LHCN-M2 (cell line): ENCODE results near the gene MRPL2. TPM values are rescaled to one million over a fixed set of nuclear protein-coding genes. Genes with fewer than 3 reads are reported as not detected.

ENCODE experiments used
- DNase-seq: peaks from one replicate; pipeline ENCODE4 v3.0.0-alpha.2; 2012; ENCODE audit warnings: low read depth
- total RNA-seq: library from RNA; depleted of rRNA; stranded (reverse); fragments of >200 nt; gene quantifications from 2 replicates; pipeline ENCODE4 v1.2.3, GENCODE V29; 2014; rRNA removed

MRPL2 gene
- total RNA-seq, 1 experiment from 2014 or later, result 19.4 TPM

- DNase-seq, result peak; percentile 68
Measured at GRCh38 chr6:43021270-43022047, 37.8 kb downstream of the MRPL2 start, which contains the start of gene RRP36. RRP36 (plus strand) TSS chr6:43021623; CDS start chr6:43021655, 32 bp downstream.

DNA sequence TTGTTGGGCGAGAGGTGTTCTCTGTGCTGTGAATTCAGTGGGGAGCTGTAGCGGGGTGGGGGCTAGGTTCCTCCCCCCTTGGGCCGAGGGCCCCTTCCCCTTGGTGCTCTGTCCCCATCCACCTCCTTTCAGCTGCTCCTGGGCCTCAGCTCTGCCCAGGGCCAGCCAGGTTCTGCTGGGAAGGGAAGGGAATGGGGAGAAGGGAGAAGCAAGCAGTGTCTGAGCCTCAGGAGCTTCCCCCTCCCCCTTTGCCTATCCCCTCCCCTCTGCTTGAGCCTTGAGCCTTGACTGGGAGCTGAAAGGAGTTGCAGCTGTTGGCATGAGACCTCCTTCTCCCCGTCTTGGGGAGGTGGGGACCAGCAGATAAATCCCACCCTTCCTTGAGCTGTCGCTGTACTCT, 38.4 kb downstream of the MRPL2 start:
- DNase-seq, result peak; percentile 45

GRCh38 chr6:43020052-43020705, 39.1 kb downstream of the MRPL2 start:
- DNase-seq, result no peak

DNA sequence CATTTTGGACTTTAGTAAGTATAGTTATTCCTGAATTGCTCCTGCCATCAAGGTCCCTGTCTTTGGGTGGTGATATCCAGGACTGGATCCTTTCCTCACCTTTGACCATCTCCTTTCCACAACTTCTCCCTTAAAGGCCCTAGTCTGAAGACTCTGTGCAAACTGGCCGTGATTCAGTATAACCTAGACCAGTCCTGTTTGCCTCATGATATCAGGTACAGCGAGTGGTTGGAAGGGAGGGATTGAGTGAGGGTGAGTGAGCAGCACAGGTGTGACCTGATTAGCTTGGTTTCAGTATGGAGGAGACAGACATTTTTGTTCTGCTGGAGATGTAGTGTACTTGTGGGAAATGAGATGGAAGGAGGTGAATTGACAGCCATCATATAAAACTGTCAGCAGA, 40.1 kb downstream of the MRPL2 start:
- no peak for DNase-seq

DNA sequence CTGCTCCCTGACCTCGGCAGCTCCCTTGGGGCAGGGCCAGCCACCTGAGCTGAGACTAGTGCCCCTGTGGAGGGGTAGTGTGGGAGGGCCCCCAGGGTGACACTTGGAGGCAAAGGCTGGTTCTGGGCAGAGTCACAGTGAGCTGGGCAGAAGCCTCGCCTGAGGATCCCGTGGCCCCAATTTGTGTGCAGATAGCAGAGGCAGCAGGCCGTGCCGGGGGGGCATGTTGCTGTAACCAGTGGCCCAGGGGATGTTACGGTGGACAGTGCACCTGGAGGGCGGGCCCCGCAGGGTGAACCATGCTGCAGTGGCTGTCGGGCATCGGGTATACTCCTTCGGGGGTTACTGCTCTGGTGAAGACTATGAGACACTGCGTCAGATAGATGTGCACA, 42.3 kb downstream of the MRPL2 start:
- DNase-seq, result no peak

DNA sequence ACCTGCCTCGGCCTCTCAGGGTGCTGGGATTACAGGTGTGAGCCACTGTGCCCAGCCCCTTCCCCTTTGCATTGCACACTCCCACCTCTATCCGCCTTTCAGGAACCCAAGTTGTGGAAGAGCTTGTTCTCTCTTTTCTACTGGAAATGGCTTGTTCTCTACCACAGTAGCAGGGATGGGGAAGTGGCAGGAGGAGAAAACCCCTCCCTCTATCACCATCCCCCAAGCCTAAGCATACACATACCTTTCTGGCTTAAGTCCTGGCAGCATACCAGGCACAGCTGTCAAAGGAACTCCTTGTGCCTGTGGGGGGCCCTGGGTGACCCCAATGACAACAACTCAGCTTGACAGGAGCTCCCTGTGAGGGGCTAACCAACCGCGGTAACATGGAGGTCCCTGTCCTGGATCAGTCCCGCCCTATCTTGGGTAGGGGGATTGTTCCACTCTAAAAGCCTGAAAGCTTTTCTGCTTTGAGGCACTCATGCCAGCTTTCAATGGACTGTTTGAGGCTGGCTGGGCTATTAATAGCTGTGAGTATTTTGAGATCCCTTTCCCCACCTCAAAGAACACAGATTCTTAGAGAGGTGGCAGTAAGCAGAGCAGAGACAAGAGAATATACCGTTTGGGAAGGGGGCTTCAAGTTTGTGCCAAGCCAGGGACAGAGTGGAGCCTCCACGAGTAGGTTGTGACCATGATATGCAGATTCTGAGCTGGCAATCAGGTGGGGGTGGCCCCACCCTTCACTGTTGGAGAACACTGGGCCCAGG, 42.9 kb downstream of the MRPL2 start:
- no peak for DNase-seq

- peak; percentile 26 for DNase-seq
Measured at GRCh38 chr6:43014434-43014909, 44.8 kb downstream of the MRPL2 start.

DNA sequence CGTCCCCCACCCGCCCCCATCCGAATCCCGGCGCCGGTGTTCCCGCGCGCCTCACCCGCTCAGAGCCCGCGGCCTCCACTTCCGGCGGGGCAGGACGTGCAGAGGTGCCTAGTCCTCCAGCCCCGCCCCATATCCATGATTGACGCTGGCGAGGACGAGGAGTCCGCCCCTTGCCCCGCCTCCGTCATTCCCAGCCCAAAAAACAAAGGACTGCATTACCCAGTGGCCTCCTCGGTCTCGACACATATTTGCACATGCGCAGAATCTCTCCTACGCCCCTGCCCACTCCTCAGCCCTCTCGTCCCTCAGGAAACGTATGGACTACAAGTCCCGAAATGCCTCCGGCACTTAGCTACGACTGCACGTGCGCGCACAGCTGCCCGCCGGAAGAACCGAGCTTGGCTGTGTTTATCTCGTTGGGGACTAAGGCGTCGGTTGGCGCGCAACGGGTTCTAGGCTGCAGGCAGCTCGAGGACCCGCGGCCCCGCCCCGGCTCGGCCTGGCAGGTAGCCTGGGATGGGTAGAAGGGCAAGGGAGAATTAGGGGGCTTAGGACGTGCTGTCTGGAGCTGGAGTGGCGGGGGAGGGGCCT, 45.3 kb downstream of the MRPL2 start, which contains the start of the genes KLHDC3 and MEA1:
Gene KLHDC3 (plus strand): TSS at position 407 of the 591 bp plus-strand sequence. CDS start 2,944 bp downstream, outside the sequence.
Gene MEA1 (minus strand): TSS at position 104 of the 591 bp plus-strand sequence. CDS start 133 bp downstream, outside the sequence.
- DNase-seq, result peak; percentile 100

DNA sequence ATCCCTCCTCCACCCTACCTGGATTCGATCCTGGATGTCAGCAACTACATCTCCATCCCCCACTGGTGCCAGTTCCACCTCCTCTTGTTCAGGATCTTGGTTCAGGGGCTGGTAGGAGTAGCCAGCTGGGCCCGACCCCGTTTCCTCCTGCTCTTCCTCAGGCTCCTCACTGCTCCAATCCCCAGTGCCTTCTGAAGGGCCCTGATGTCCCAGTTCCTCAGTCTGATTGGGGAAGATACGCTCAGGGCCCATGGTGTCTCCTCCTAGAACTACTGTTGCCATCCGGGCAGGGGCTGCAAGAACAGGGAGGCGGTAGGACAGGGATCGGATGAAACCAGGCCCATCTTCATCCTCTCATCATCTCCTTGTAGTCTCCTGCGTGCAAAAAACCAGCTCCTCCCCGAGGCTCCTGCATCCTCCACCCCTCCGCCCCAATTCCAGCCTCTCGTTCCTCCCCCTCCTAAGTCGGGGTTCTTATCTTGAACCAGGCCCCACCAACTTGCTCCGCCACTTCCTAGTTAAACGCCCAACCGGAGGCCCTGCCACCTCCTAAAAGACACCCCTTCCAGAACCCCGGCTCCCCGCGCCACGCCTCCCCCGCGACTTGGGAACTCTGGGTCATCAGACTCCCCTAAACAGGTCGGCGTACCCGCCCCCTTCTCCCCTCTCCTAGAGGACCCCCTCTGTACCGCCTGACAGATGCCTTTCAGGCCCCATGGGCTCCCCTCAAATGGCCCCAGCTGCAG, 46.0 kb downstream of the MRPL2 start:
- DNase-seq, result no peak

GRCh38 chr6:43012364-43012763, 46.9 kb downstream of the MRPL2 start:
- DNase-seq, result no peak

DNA sequence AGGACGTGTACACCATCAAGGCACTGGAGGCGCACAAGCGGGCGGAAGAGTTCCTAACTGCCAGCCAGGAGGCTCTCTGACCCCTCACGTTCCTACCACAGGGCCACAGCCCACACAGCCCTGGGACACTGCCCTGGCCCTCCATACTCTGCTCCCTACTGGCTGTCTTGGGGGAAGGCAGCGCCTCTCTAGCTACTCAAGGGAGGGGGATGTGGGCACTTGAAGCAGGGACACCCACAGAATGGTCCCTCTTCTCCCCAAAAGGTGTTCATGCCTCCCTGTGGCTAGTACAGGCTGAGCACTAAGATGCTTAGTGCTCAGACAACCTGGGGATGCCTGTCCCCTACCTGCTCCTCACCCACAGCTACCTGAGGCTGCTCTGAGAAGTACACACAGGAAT, 48.0 kb downstream of the MRPL2 start:
- no peak for DNase-seq

DNA sequence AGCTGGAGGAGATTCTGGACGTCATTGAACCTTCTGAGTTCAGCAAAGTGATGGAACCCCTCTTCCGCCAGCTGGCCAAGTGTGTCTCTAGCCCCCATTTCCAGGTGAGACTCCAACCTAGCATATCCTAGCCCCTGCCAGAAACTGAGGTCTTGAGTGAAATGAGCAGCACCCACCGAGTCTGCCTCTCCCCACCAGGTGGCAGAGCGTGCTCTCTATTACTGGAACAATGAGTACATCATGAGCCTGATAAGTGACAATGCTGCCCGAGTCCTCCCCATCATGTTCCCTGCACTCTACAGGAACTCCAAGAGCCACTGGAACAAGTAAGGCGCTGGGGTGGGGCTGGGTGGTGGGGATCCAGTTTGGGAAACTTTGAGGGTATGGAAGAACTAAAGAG, 50.1 kb downstream of the MRPL2 start:
- no peak for DNase-seq

DNA sequence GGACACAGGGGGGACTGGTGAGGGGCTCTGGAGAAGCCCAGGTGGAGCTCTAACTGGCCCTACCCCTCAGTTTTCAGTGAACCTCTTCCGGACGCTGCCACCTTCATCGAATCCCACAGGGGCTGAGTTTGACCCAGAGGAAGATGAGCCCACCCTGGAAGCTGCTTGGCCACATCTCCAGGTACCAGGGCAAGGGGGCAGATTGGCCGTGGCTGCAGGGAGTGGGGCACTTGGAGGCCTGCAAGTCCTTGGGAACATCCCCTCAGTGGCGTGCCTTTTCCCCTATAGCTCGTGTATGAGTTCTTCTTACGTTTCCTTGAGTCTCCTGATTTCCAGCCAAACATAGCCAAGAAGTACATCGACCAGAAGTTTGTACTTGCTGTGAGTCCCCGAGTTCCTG, 52.1 kb downstream of the MRPL2 start:
- no peak for DNase-seq

DNA sequence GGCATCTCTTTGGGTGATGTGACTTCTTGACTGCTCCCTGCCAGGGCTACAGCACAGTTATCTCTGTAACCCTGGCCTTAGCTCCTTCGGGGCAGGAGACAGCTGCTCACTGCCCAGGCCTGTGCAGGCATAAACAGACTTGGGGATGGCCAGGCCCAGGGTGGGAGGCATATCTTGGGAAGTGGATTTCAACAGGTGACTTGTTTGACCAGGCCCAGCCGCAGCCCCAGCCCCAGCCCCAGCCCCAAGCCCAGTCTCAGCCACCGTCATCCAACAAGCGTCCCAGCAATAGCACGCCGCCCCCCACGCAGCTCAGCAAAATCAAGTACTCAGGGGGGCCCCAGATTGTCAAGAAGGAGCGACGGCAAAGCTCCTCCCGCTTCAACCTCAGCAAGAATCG, 53.0 kb downstream of the MRPL2 start:
- DNase-seq, result no peak

DNA sequence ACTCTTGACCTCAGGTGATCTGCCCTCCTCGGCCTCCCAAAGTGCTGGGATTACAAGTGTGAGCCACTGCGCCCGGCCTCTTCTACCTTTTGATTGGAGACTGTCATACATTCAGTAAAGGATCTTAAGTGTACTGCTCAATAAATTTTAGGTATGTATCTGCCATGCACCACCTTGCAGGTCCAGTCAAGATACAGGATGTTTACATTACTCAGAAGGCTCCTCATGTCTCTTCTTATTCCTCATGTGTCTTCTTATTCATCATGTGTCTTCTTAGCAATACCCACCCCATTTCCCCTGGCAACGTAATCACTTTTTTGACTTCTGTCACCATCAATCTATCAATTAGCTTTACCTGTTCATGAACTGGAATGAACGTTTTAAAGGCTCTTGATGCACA, 53.4 kb downstream of the MRPL2 start:
- no peak for DNase-seq

Other genes starting within 250 kb of the MRPL2 start
- gene RPL7L1, start 179.8 kb downstream of the MRPL2 start, total RNA-seq, result 126 and 152 TPM in 2 replicates
- not detected in 2 replicates for gene PTCRA, start 143.4 kb downstream of the MRPL2 start, total RNA-seq
- gene CNPY3, start 130.0 kb downstream of the MRPL2 start, total RNA-seq, result 40.1 and 45.9 TPM in 2 replicates
- not detected in 2 replicates for gene GNMT, start 98.7 kb downstream of the MRPL2 start, total RNA-seq
- 20.8 and 22.3 TPM in 2 replicates for gene PEX6, start 80.3 kb downstream of the MRPL2 start, total RNA-seq
- gene PPP2R5D, start 74.9 kb downstream of the MRPL2 start, total RNA-seq, result 61.3 and 61.7 TPM in 2 replicates
- 116 and 119 TPM in 2 replicates for gene MEA1, start 45.5 kb downstream of the MRPL2 start, total RNA-seq
- 47.1 and 50.4 TPM in 2 replicates for gene KLHDC3, start 45.2 kb downstream of the MRPL2 start, total RNA-seq
- gene RRP36, start 37.8 kb downstream of the MRPL2 start, total RNA-seq, result 128 and 133 TPM in 2 replicates
- gene CUL7, start 5.6 kb downstream of the MRPL2 start, total RNA-seq, result 38.6 and 42.4 TPM in 2 replicates
- 10.6 and 11.2 TPM in 2 replicates for gene KLC4, start 197 bp upstream of the MRPL2 start, total RNA-seq
- 52.3 and 52.8 TPM in 2 replicates for gene PTK7, start 16.9 kb upstream of the MRPL2 start, total RNA-seq
- gene SRF, start 111.8 kb upstream of the MRPL2 start, total RNA-seq, result 29.5 and 36.5 TPM in 2 replicates
- gene CUL9, start 122.8 kb upstream of the MRPL2 start, total RNA-seq, result 25.7 and 26.8 TPM in 2 replicates
- 102 and 103 TPM in 2 replicates for gene DNPH1, start 170.0 kb upstream of the MRPL2 start, total RNA-seq
- under 0.01 and 0.06 TPM in 2 replicates for gene TTBK1, start 184.0 kb upstream of the MRPL2 start, total RNA-seq
- gene SLC22A7, start 238.8 kb upstream of the MRPL2 start, total RNA-seq, result not detected in 2 replicates
- gene CRIP3, start 249.4 kb upstream of the MRPL2 start, total RNA-seq, result not detected in 2 replicates